HEK293T (cell line): ENCODE measurements around the gene BLOC1S6.

ENCODE experiments used
- CTCF ChIA-PET: fragments of 350-600 bp; formaldehyde crosslinking; extraction: SDS; loops from one replicate; lab custom pipeline; 2021; ENCODE audit warnings: antibody characterized with exemption, inconsistent platforms; lab: Yijun Ruan, JAX
- POLR2A ChIA-PET: fragments of 350-600 bp; formaldehyde crosslinking; extraction: SDS; loops from one replicate; lab custom pipeline; 2020; ENCODE audit warnings: antibody characterized with exemption, inconsistent platforms; lab: Yijun Ruan, JAX
- DNase-seq: peaks from one replicate; pipeline ENCODE4 v3.0.0; 2012; ENCODE audit warnings: mixed read lengths; ENCODE audit errors: extremely low spot score
- ARNT ChIP-seq: fragments of 450-650 bp; IDR thresholded peaks from 2 replicates; pipeline ENCODE4 v1.6.1; 2017; ENCODE audit warnings: mild to moderate bottlenecking
- BHLHE40 ChIP-seq: fragments of 450-650 bp; IDR thresholded peaks from 2 replicates; pipeline ENCODE4 v1.6.1; 2016; ENCODE audit warnings: mild to moderate bottlenecking, moderate library complexity, borderline replicate concordance
- CTBP1 ChIP-seq: fragments of 450-650 bp; IDR thresholded peaks from 2 replicates; pipeline ENCODE4 v1.6.1; 2016; ENCODE audit warnings: borderline replicate concordance
- ELF4 ChIP-seq: fragments of 450-650 bp; IDR thresholded peaks from 2 replicates; pipeline ENCODE4 v1.6.1; 2017; ENCODE audit warnings: antibody characterized with exemption
- FOXA1 ChIP-seq: fragments of 450-650 bp; IDR thresholded peaks from 2 replicates; pipeline ENCODE4 v1.6.1; 2016; ENCODE audit warnings: mild to moderate bottlenecking
- FOXK2 ChIP-seq: fragments of 450-650 bp; IDR thresholded peaks from 2 replicates; pipeline ENCODE4 v1.6.1; 2016; ENCODE audit warnings: mild to moderate bottlenecking
- FOXM1 ChIP-seq: fragments of 450-650 bp; IDR thresholded peaks from 2 replicates; pipeline ENCODE4 v1.6.1; 2017; ENCODE audit warnings: mild to moderate bottlenecking, borderline replicate concordance
- HDGF ChIP-seq: fragments of 450-650 bp; IDR thresholded peaks from 2 replicates; pipeline ENCODE4 v1.6.1; 2017; ENCODE audit warnings: antibody characterized with exemption, borderline replicate concordance
- L3MBTL2 ChIP-seq: fragments of 450-650 bp; conservative IDR thresholded peaks from 2 replicates; pipeline ENCODE4 v1.6.1; 2016; ENCODE audit warnings: mild to moderate bottlenecking
- LEF1 ChIP-seq: fragments of 450-650 bp; IDR thresholded peaks from 2 replicates; pipeline ENCODE4 v1.6.1; 2017; ENCODE audit warnings: mild to moderate bottlenecking, borderline replicate concordance
- NFRKB ChIP-seq: fragments of 450-650 bp; IDR thresholded peaks from 2 replicates; pipeline ENCODE4 v1.6.1; 2016; ENCODE audit warnings: mild to moderate bottlenecking, moderate library complexity
- SP1 ChIP-seq: fragments of 450-650 bp; IDR thresholded peaks from 2 replicates; pipeline ENCODE4 v1.6.1; 2017
- SUZ12 ChIP-seq: fragments of 450-650 bp; IDR thresholded peaks from 2 replicates; pipeline ENCODE4 v1.6.1; 2016; ENCODE audit warnings: mild to moderate bottlenecking
- TARDBP ChIP-seq: fragments of 450-650 bp; IDR thresholded peaks from 2 replicates; pipeline ENCODE4 v1.6.1; 2016
- ZNF384 ChIP-seq: fragments of 450-650 bp; IDR thresholded peaks from 2 replicates; pipeline ENCODE4 v1.6.1; 2016
- TF ChIP-seq, protein P1 (sequence below): fragments of 450-650 bp; IDR thresholded peaks from 2 replicates; pipeline ENCODE4 v1.6.1; 2016

The BLOC1S6 gene

DNA sequence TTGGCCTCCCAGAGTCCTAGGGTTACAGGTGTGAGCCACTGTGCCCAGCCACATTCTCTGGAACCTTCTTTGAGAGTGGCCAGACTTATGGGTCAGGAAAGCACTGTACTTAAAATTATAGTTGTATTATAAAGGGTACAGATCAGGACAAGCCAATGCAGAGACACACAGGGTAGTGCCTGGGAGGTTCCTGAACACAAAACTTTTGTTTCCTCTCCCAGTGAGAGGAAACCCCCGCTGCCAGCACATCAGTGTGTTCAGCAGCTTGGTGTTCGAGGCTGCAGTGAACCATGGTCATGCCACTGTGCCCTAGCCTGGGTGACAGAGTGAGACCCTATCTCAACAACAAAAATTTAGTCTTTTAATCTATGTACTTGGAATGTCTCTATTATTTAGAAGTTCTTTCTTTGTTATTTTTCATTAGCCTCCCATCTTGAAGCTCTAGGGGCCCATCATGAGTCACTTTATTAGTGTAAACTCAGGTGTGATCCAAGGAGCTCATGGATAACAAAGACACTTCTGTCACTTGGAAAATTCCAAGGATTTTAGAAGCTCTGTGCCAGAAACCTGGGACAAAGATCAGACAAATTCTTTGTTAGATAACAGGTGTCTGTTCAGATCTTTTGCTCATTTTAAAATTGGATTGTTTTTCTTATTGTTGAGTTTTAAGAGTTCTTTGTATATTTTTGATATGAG, 7.8 kb downstream of the BLOC1S6 start:
- no peak for TF ChIP-seq L3MBTL2
- TF ChIP-seq FOXA1, result no peak
- ChIA-PET POLR2A (interaction anchor here (1.7 kb wide), 1 partner anchor 8 kb away, joined by 3 read pairs; the partner anchor contains the start of gene BLOC1S6), CTCF (no interaction called here)
- DNase-seq, result no peak

DNA sequence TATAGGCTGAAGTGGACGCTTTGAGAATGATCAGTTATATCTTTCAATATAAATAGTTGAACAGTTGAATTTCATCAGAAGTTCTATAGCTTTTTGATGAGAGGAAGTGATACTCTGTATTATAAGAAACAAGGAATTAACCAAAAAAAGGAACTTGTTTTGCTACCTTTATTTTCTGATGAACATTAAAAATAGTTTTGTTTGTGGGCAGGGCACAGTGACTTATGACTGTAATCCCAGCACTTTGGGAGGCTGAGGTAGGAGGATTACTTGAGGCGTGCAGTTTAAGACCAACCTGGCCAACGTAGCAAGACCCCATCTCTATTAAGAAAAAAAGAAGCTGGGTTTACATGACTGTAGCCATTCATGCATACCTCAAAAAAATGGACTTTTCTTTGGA, 16.7 kb downstream of the BLOC1S6 start:
- ChIA-PET CTCF (no interaction called here), POLR2A (no interaction called here)
- TF ChIP-seq TARDBP (no peak), BHLHE40 (no peak), SUZ12 (no peak), SP1 (no peak), HDGF (no peak), CTBP1 (no peak), NFRKB (no peak), ZNF384 (no peak), ELF4 (no peak)
- TF ChIP-seq, protein P1, sequence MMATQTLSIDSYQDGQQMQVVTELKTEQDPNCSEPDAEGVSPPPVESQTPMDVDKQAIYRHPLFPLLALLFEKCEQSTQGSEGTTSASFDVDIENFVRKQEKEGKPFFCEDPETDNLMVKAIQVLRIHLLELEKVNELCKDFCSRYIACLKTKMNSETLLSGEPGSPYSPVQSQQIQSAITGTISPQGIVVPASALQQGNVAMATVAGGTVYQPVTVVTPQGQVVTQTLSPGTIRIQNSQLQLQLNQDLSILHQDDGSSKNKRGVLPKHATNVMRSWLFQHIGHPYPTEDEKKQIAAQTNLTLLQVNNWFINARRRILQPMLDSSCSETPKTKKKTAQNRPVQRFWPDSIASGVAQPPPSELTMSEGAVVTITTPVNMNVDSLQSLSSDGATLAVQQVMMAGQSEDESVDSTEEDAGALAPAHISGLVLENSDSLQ, result no peak
- no peak for DNase-seq

DNA sequence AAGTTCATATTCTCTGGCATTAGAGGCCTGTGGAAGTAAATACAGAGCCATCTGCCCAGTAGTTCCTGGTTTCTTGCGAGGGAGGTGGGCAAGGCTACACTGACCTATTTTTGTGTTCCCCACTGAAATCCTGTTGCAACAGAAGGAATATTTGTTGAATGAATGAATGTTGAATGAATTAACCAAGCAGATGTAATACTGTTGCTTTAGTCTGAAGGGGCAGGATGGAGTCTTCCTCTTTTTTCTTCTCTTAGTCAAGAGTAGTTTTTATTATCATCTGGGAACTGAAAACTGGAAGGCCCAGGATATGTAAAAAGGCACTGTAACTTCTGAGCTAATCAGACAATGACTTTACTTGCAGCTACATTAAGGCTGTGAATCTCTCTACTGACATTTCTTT, 17.1 kb downstream of the BLOC1S6 start:
- TF ChIP-seq SUZ12, result no peak
- TF ChIP-seq, protein P1, result no peak
- TF ChIP-seq BHLHE40, result no peak
- TF ChIP-seq NFRKB, result no peak
- no peak for TF ChIP-seq FOXK2
- TF ChIP-seq ARNT, result no peak
- ChIA-PET CTCF (no interaction called here), POLR2A (no interaction called here)
- DNase-seq, result no peak

DNA sequence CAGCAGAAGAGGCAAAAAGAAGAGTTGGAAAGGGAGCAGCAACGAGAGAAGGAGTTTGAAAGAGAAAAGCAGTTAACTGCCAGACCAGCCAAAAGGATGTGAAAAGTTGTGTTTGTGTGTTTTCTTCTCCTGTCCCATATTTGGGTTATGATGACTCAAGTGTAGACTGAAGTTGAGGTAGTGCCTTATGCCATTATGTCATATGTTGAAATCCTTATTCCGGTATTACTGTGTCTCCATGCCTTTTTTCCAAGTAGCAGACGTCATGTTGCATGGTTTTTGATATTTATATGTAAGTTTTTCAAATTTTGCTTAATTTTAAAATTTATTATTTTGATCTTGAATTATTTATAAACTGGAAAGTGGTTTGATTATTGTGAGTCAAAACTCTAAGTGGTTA, 19.2 kb downstream of the BLOC1S6 start:
- POLR2A ChIA-PET, result interaction anchor here (1.1 kb wide), 1 partner anchor 21 kb away, joined by 3 read pairs; no protein-coding TSS in a partner anchor
- TF ChIP-seq NFRKB, result no peak
- TF ChIP-seq BHLHE40, result no peak
- no peak for TF ChIP-seq CTBP1
- TF ChIP-seq TARDBP, result no peak
- TF ChIP-seq SP1, result no peak
- TF ChIP-seq L3MBTL2, result no peak
- TF ChIP-seq ELF4, result no peak
- TF ChIP-seq FOXA1, result no peak
- no peak for TF ChIP-seq SUZ12
- no peak for TF ChIP-seq FOXK2
- TF ChIP-seq, protein P1, result no peak
- no peak for TF ChIP-seq ZNF384
- TF ChIP-seq LEF1, result no peak
- TF ChIP-seq ARNT, result no peak
- no peak for TF ChIP-seq FOXM1
- no peak for TF ChIP-seq HDGF
- CTCF ChIA-PET, result no interaction called here
- no peak for DNase-seq

DNA sequence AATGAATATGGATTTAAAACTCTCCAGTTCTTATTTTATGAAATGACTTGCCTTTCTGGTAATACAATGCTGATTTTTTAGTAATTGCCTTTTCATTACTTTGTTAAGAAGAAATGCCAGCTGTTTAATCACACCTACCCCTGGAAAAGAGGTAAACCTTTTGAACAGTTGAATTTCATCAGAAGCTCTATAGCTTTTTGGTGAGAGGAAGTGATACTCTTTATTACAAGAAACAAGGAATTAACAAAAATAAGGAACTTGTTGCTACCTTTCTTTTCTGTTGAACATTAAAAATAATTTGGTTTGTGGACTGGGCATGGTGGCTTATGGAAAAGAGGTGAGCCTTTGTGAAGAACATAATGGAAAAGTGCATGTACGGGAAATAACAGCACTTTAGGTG, 19.7 kb downstream of the BLOC1S6 start:
- TF ChIP-seq FOXA1, result no peak
- TF ChIP-seq CTBP1, result no peak
- TF ChIP-seq TARDBP, result no peak
- TF ChIP-seq NFRKB, result no peak
- no peak for TF ChIP-seq FOXK2
- TF ChIP-seq, protein P1, result no peak
- TF ChIP-seq SUZ12, result no peak
- DNase-seq, result no peak
- POLR2A ChIA-PET, result interaction anchor here (1.1 kb wide), 1 partner anchor 21 kb away, joined by 3 read pairs; no protein-coding TSS in a partner anchor
- CTCF ChIA-PET, result no interaction called here

GRCh38 chr15:45611305-45611704, 24.1 kb downstream of the BLOC1S6 start:
- no peak for TF ChIP-seq ZNF384
- TF ChIP-seq FOXA1, result no peak
- TF ChIP-seq NFRKB, result no peak
- TF ChIP-seq CTBP1, result no peak
- TF ChIP-seq HDGF, result no peak
- no peak for TF ChIP-seq FOXM1
- no peak for TF ChIP-seq FOXK2
- TF ChIP-seq ELF4, result no peak
- TF ChIP-seq, protein P1, result no peak
- no peak for TF ChIP-seq BHLHE40
- TF ChIP-seq SP1, result no peak
- TF ChIP-seq ARNT, result no peak
- DNase-seq, result no peak
- ChIA-PET POLR2A (interaction anchor here (0.9 kb wide), 1 partner anchor 25 kb away, joined by 3 read pairs; no protein-coding TSS in a partner anchor), CTCF (interaction anchor here (0.6 to 0.8 kb wide), 5 partner anchors 9 to 246 kb away, joined by 3 to 5 read pairs (median 3); partner anchors contain the start of gene BLOC1S6)
